ENCODE data around the gene THRA.

THRA gene, protein sequence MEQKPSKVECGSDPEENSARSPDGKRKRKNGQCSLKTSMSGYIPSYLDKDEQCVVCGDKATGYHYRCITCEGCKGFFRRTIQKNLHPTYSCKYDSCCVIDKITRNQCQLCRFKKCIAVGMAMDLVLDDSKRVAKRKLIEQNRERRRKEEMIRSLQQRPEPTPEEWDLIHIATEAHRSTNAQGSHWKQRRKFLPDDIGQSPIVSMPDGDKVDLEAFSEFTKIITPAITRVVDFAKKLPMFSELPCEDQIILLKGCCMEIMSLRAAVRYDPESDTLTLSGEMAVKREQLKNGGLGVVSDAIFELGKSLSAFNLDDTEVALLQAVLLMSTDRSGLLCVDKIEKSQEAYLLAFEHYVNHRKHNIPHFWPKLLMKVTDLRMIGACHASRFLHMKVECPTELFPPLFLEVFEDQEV
- long read RNA-seq, donor 1, transcript THRA-201 (10 exons, 2,538 nt) = major isoform, 13 of 14 reads
- long read RNA-seq, donor 1, partial matches to known transcripts = 0 of 14 reads
- long read RNA-seq, donor 1, other reads (novel, unspliced or antisense) = 0 of 14 reads
- long read RNA-seq, donor 2, partial matches to known transcripts = 12 of 17 reads
- long read RNA-seq, donor 2, other reads (novel, unspliced or antisense) = 0 of 17 reads
- long read RNA-seq, donor 3, full-length matches to known transcripts = 7 of 7 reads
- long read RNA-seq, donor 3, partial matches to known transcripts = 0 of 7 reads
- long read RNA-seq, donor 3, other reads (novel, unspliced or antisense) = 0 of 7 reads
- long read RNA-seq, donor 4, full-length matches to known transcripts = 6 of 6 reads
- long read RNA-seq, donor 4, partial matches to known transcripts = 0 of 6 reads
- long read RNA-seq, donor 4, other reads (novel, unspliced or antisense) = 0 of 6 reads
- long read RNA-seq, donor 5, full-length matches to known transcripts = 10 of 10 reads
- long read RNA-seq, donor 5, partial matches to known transcripts = 0 of 10 reads
- long read RNA-seq, donor 5, other reads (novel, unspliced or antisense) = 0 of 10 reads
- long read RNA-seq, donor 6, full-length matches to known transcripts = 9 of 22 reads
- long read RNA-seq, donor 6, partial matches to known transcripts = 13 of 22 reads
- long read RNA-seq, donor 6, other reads (novel, unspliced or antisense) = 0 of 22 reads
- long read RNA-seq, donor 7 = 0 reads
- long read RNA-seq, donor 8, full-length matches to known transcripts = 16 of 16 reads
- long read RNA-seq, donor 8, partial matches to known transcripts = 0 of 16 reads
- long read RNA-seq, donor 8, other reads (novel, unspliced or antisense) = 0 of 16 reads

DNA sequence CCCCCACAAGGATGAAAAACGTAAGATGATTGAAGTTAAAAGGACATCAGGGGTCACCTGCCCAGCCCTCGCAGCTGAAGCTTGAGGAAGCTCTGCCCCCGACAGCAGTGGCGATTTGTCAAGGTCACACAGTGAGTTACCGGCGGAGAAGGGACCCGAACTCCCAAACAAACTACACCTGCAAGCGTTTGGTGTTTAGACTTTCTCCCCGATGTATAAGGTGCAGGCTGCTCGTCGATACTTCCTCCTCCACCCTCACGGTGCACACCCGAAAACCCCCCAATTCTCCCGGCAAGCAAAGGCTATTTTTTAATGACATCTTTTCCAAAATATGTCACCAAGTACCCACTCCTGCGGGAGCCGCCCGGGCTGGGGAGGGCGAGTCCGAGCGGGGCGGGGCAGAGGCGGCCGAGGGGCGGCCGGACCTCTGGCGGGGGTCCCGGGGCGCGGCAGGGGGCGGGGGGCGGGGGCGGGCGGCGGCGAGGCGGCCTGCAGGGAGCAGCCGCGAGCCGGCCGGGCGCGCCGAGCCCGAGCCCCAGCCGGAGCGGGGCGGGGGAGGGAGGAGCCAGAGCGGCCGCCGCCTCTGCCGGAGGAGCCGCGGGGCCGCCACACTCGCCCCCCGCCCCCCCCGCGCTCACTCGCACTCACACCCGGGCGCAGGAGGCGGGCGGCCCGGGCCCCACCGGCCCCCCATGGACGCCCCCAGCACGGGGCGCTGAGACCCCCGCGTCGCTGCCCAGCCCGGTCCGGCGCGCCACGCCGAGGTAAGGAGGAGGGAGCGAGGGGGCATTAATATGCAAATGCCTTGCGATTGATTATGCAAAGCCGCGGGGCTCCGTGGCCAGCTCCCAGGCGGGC, at the start of gene THRA:
Gene THRA, plus strand, starts transcription at position 637 of the 858 bp plus-strand sequence. CDS start 11,524 bp downstream, outside the sequence.
- peak; percentile 51 for DNase-seq

DNA sequence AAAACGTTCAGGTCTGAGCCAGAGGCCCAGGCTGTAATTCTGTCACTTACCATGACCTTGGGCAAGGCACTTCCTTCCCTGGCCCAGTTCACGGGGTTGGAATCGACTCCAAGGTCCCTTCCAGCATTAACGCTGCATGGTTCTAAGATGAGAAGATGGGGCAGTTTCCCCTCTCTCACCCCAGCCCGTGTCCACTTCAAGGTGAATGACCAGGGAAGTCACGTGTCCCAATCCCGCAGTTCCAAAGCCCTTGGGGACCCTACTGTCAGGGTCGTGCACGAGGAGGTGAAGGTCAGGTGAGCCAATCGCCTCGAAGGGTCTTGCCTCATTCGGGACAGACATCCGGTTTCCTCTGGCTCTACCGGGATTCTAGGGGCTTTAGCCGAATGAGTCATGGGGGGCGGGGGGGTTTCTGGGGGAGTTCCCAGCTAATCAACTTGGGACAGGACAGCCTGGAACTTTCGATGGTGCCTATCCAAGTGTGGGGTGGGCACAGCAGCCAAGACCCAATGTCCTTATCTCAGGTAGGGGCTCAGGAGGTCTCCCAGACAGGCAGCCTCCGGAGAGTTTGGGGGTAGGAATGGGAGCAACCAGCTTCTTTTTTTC, 48.3 kb upstream of the THRA start:
- peak; percentile 14 for DNase-seq

DNA sequence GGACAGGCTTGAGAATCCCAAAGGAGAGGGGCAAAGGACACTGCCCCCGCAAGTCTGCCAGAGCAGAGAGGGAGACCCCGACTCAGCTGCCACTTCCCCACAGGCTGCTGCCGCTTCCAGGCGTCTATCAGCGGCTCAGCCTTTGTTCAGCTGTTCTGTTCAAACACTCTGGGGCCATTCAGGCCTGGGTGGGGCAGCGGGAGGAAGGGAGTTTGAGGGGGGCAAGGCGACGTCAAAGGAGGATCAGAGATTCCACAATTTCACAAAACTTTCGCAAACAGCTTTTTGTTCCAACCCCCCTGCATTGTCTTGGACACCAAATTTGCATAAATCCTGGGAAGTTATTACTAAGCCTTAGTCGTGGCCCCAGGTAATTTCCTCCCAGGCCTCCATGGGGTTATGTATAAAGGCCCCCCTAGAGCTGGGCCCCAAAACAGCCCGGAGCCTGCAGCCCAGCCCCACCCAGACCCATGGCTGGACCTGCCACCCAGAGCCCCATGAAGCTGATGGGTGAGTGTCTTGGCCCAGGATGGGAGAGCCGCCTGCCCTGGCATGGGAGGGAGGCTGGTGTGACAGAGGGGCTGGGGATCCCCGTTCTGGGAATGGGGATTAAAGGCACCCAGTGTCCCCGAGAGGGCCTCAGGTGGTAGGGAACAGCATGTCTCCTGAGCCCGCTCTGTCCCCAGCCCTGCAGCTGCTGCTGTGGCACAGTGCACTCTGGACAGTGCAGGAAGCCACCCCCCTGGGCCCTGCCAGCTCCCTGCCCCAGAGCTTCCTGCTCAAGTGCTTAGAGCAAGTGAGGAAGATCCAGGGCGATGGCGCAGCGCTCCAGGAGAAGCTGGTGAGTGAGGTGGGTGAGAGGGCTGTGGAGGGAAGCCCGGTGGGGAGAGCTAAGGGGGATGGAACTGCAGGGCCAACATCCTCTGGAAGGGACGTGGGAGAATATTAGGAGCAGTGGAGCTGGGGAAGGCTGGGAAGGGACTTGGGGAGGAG, 47.5 kb upstream of the THRA start, which contains the start of gene CSF3:
Gene CSF3, plus strand, starts transcription at position 436 of the 993 bp plus-strand sequence. Its CDS starts 35 bp downstream, at position 471.
- DNase-seq = no peak

DNA sequence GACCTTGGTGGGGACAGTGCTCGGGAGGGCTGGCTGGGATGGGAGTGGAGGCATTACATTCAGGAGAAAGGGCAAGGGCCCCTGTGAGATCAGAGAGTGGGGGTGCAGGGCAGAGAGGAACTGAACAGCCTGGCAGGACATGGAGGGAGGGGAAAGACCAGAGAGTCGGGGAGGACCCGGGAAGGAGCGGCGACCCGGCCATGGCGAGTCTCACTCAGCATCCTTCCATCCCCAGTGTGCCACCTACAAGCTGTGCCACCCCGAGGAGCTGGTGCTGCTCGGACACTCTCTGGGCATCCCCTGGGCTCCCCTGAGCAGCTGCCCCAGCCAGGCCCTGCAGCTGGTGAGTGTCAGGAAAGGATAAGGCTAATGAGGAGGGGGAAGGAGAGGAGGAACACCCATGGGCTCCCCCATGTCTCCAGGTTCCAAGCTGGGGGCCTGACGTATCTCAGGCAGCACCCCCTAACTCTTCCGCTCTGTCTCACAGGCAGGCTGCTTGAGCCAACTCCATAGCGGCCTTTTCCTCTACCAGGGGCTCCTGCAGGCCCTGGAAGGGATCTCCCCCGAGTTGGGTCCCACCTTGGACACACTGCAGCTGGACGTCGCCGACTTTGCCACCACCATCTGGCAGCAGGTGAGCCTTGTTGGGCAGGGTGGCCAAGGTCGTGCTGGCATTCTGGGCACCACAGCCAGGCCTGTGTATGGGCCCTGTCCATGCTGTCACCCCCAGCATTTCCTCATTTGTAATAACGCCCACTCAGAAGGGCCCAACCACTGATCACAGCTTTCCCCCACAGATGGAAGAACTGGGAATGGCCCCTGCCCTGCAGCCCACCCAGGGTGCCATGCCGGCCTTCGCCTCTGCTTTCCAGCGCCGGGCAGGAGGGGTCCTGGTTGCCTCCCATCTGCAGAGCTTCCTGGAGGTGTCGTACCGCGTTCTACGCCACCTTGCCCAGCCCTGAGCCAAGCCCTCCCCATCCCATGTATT, 46.5 kb upstream of the THRA start:
- no peak for DNase-seq

DNA sequence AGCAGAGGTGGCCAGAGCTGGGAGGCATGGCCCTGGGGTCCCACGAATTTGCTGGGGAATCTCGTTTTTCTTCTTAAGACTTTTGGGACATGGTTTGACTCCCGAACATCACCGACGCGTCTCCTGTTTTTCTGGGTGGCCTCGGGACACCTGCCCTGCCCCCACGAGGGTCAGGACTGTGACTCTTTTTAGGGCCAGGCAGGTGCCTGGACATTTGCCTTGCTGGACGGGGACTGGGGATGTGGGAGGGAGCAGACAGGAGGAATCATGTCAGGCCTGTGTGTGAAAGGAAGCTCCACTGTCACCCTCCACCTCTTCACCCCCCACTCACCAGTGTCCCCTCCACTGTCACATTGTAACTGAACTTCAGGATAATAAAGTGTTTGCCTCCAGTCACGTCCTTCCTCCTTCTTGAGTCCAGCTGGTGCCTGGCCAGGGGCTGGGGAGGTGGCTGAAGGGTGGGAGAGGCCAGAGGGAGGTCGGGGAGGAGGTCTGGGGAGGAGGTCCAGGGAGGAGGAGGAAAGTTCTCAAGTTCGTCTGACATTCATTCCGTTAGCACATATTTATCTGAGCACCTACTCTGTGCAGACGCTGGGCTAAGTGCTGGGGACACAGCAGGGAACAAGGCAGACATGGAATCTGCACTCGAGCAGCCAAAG, 45.2 kb upstream of the THRA start:
- no peak for DNase-seq

DNA sequence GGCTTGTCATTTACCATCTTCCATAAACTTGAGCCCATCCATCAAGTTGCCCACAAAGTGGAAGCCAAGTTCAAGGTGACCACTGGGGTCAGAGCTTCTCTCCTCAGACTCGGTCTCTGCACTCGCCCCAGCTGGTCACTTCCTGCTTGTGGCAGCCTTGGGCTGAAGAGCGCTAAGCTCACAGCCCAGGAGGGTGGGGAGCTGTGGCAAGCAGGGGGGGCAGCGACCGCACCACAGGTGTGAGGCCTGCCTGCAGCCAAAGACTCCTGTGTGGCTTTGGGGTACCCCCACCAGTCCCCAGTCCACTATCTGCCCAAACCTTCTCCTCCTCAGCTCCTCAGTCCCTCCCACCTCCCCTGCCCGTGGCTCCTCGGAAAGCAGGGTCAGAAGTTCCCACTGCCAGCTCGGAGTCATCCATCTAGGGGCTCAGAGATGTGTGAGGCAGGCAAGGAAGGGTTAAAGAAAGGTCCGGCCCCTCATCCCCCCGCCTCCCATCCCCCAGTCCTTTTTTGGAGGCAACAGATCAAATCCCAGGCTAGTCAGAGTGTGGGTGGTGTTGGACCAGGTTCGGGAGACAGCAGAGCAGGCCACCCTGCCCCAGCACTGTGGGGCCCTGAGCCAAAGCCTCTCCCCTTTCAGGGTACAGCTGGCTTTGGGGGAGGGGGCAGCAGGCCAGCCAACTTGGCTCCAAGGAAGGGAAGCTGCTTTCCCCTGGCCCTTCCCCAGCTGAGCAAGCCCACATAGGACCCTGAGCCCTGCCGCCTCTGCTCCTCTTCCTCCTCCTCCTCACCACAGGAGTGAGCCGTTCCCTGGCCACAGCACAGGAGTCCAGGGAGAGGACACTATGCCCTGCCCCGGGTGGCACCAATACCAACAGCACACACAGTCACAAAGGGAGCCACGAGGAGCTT, 44.3 kb upstream of the THRA start:
- peak; percentile 14 for DNase-seq

DNA sequence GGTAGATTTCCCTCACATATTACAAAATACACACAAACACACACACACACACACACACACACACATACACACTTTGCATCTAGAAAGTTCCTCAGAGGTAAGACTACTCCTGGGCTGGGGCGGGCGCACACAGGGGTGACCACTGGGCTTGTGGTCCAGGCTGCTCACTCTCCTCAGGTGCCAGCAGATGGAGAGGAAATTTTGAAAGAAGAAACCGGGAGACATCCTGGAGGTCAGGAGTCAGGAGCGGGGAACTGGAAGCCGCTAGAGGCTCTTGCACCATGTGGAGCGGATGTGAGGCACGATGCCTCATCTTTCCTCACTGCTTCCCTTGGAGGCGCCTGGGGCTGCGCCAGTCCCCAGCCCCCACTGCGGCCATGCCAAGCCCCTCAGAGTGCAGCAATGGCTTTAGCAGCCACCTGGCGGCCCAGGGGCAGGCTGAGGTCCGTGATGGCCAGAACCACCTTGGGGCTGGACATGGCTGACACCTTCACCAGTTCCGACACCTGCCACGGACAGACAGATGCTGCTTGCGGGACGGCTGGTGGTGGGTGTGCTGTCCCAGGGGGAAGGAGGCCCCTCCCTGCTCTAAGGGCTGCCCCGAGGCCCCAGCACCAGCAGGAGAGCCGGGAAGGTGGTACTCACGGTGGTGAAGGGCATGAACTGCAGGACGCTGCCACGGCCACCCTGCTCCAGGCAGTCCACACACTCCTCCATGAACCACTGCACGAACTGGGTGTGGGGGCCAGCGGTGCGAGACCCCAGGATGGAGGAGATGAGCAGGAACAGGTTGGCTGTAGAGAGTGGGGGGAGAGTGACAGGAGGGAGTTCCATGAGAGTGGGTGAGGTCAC, 43.4 kb upstream of the THRA start:
- DNase-seq = no peak

DNA sequence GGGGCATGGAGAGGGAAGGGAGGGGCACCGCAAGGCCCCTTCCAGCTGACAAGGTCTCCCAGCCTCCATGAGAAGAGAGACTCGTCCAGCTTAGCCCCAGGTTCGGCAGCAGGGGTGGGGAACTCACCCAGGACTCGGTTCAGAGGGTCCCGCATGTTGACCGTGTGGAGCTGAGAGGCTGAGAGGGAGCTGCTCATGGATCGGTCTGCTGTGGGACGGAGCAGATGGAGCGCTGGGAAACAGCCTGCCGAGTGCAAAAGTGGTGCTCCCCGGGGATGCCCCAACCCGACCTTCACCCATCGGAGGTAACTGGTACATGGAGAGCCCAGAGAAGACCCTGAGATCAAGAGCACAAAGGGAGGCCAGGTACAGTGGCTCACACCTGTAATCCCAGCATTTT, 42.6 kb upstream of the THRA start:
- DNase-seq = no peak

DNA sequence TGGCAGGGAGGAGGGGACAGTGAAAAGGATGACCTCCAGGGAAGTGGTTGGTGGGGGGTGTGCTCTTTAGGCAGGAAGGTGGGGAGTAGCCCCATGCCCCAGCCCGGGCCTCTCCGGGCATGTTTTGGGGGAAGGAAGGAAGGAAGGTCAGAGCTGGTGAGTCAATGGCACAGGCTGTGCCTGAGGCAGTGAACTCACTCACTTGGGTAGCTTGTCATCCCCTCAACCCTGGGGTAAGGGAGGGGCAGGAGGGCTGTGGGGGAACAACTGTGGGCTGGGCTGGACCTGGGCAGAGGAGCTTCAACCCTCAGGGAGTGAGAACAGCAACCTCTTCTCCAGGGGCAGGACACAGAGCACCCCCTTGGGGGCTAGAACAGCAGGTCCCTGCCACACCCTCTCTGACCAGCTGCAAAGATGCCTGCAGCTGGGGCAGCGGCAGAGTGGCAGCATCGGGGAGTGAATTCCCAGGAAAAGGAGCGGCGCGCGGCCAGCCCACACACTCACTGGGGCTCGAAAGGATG, 41.3 kb upstream of the THRA start:
- DNase-seq = no peak

DNA sequence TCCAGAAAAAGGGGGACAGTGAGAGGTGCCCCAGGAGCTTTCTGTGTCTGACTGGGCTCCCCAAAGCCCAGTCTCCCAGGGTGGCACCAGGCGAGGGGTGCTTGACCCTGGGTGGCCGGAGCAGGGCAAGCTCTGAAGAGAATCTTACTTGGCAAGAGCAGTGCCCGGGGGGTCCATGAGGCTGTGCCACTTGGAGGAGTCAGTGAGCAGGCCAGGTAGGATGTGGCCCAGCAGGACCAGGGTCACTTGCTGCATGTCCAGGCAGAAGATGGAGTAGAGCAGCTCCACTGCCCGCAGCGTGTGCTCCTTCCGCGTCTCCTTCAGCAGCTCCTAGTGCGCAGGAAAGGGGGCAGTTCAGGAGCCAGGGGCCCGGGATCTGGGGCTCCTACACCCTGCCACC, 40.3 kb upstream of the THRA start:
- no peak for DNase-seq

DNA sequence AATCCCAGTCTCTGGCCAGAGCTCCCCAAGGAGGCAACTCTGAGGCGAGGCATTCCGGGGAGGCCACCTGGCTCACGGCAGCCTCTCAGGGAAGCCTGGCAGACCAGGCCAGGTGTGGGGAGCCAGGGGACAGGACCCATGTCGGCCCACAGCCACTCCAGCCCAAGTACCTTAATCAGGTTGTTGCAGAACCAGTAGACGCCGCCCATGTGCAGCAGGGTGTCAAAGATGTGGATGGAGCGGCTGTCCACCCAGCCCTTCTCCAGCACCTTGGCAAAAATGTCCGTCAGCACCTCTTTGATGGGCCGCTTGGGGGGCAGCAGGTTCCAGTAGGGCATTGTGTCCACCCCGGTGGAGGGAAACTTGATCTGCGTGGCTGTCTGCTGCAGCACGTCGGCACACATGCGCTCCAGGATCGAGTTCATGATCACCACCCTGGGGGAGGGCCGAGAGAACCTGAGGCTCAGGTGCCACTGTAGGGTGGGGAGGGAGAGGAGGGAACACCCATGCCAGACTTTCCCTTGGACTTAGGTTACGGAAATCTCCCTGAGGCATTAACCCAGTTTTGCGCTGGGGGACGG, 39.7 kb upstream of the THRA start:
- DNase-seq = no peak

DNA sequence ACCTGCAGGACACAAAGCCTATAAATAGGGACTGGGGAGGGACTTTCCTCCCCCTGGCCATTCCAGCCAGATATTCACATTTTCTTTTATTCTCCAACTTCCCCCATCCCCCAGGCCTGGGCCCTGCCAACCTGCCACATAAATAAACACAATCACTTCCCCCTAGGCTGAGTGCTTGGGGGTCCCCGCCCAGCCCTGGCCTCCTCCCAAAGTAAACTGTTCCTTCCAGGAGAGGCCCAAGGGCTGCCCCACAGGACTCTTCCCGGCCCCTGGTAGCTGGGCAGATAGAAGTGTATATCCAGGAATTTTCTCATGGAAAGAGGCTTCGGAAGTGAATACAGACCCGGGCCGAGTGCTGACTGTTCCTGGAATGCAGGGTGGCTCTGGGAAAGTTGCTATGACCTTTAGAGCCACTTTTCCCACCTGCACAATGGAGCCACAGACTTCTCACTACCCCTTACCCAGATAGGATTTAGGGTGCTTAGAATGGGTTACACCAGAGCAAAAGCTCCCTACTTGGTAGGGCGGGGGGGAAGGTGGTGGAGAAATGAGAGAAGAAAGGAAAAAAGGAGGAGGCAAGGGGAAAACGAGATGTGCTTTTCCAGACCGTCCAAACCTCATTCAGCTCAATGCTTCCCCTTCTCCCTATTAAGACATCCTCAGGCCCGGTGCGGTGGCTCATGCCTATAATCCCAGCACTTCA, 39.0 kb upstream of the THRA start:
- no peak for DNase-seq

DNA sequence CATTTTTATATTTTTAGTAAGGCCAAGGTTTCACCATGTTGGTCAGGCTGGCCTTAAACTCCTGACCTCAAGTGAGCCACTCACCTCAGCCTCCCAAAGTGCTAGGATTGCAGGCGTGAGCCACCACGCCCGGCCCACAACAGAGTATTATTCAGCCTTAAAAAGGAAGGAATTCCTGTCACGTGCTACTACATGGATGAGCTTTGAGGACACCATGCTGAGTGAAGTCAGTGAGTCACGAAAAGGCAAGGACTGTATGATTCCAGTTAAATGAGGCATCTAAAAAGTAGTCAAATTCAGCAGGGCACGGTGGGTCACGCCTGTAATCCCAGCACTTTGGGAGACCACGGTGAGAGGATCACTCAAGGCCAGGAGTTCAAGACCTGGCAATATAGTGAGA, 37.9 kb upstream of the THRA start:
- no peak for DNase-seq

DNA sequence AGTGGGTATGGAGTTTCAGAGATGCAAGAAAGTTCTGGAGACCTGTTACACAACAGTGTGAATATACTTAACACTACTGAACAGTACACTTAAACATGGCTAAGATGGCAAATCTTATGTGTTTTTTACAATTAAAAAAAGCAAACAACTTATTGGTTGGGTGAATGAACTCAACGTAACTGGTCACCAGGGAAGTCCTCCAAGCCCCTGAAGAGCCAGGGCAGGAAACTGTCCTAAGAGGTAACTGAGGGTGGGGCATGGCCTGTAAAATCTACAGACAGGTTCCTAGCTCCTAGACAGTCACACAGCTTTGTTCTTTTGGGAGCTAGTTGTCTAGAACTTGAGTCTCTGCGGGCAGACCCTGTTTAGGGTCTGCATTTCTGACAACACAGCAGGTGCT, 37.2 kb upstream of the THRA start:
- DNase-seq = no peak

All from right kidney (tissue), 9 donors.